GM12874 (cell line): ENCODE results near the gene IMMP2L.

Experiments used
- TF ChIP-seq, protein P1 (sequence below): IDR thresholded peaks from 2 replicates; pipeline ENCODE4 v1.5.1; 2011; ENCODE audit warnings: low read depth, mild to moderate bottlenecking, control low read depth, low read length, moderate library complexity; ENCODE audit not compliant: insufficient read depth

Gene IMMP2L

DNA sequence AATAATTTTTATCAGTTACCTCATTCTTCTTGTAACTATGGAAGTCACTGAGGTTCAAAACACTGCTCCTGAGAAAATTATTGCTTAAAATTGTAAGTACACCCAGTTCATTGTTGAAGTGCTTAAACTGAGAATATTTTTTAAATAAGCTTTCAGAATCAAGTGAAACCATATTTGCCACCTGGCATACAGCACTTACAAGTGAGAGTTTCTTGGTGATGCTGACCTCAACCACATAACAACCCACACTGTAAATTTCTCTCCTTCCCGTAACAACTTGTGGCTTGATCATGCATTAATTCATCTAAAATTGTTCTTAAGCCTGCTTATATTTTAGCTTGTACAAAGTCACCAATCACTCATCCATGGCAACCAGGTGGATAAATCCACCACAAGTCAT is 34.0 kb downstream of the IMMP2L start:
- TF ChIP-seq, protein P1, sequence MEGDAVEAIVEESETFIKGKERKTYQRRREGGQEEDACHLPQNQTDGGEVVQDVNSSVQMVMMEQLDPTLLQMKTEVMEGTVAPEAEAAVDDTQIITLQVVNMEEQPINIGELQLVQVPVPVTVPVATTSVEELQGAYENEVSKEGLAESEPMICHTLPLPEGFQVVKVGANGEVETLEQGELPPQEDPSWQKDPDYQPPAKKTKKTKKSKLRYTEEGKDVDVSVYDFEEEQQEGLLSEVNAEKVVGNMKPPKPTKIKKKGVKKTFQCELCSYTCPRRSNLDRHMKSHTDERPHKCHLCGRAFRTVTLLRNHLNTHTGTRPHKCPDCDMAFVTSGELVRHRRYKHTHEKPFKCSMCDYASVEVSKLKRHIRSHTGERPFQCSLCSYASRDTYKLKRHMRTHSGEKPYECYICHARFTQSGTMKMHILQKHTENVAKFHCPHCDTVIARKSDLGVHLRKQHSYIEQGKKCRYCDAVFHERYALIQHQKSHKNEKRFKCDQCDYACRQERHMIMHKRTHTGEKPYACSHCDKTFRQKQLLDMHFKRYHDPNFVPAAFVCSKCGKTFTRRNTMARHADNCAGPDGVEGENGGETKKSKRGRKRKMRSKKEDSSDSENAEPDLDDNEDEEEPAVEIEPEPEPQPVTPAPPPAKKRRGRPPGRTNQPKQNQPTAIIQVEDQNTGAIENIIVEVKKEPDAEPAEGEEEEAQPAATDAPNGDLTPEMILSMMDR, result no peak

DNA sequence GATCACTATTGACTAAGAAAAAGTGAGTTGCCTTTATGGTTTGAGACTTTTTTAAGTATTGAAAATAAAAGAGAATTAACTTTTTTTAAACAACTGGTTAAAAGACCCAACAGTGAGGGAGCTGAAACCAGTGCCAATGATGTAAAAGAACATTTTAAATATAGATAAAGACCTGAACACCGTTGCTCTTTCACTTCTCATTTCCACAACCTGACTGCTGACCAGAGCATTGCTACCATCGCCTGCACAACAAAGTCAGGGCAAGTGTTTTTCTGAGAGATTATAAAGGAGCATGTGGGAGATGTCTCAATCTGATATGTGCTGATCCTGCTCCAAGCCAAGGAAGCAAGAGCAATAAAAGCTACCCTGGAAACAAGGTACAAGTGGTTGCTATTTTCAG is 34.7 kb downstream of the IMMP2L start:
- TF ChIP-seq, protein P1, result no peak

DNA sequence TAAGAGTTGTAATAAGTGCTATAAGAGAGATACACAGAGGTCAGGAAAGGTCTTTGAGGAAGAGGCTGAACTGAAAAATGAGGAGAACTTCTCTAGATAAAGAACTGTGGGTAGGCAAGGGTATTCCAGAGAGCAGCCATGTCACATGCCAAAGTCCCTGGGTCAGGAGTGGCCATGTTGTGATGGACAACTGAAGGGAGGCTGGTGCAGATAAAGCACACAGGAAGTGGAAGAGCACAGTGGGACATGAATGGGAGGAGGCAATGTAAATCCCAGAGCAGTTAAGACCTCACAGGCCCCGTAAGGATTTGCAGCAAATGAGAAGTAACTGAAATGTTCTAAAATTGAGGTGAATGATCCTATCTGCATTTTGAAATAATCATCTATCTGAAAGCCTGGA is 37.2 kb downstream of the IMMP2L start:
- TF ChIP-seq, protein P1, result no peak

DNA sequence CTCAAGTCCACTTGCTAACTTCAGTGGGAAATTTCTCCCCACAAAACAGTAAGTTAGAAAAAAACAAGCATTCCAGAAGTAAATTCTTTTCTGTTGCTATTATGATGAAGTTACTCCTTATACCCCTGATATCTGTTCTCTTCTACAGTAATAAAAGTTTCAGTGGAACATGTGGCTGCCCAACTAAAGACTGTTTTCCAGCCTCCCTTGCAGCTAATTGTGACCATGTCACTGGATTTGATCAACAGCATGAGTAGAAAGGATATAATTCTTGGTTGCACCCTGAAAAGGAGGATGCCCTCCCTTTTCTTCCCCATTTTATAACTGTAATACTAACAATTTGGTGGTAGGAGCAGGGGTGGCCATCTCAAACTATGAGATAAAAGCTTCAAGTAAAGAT is 40.6 kb downstream of the IMMP2L start:
- TF ChIP-seq, protein P1, result no peak

DNA sequence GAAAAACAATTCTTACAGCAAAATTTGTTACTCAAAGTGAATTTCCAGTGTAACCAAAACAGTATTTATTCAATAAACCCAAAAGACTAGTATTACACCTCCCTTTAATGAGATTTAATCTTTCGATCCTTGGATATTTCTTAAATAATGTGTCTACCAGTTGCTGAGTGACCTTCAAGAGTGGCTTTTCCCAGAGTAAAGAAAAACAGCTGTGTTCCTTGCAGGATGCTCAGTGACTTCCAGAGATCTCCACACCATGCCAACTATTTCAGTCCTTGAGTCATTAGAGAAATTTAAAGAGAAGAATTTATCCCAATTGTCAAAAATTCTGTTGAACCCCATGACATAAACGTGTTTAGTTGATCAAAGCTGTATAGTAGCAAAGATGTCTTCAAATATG is 44.0 kb downstream of the IMMP2L start:
- TF ChIP-seq, protein P1, result no peak

DNA sequence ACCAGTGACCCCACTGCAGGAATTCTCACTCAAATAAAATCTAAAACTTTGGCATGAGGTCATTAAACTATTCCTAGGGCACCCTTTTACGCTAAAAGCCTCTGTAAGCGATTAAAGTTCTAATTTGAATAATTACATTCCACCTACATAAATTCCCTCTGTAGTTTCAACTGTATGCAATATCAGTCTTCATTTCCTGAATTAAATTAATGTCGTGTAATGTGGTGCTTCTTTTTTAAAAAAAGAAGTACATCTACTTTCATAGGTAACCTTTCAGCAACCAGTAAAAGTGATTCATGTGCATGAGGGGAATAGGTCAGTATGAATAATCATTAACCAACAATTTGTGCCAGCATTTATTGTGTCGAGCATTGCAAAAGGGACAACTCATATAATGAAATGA is 44.7 kb downstream of the IMMP2L start:
- TF ChIP-seq, protein P1, result no peak

DNA sequence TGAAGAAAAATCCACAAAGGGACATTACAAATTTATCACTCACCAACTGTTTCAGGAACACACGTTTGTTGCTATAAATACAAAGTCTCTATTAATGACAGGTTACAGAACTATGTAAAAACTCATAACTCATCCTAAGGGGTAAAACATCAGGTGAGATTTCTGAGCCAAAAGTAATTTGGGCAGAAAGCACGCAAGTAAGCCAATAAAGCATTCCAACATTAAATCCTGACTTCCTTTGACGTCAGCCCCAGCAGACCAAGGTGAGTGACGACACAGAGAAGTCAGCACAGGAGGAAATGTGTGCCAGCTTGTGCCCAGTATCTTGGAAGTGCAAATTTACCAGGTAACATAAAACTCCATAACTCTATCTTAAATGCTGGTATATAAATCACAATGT is 45.7 kb downstream of the IMMP2L start:
- TF ChIP-seq, protein P1, result no peak

DNA sequence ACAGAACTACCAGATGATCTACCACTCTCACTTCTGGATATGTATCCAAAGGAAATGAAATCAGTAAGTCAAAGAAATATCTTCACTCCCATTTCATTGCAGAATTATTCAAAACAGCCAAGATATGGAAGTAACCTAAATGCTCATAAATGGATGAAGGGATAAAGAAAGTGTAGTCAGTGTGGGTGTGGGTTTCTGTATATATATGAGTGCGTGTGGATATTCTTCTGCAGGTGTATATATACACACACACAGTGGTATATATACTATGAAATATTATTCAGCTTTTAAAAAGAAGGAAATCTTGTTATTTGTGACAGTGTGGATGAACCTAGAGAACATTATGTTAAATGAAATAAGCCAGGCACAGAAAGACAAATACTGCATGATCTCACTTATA is 48.7 kb downstream of the IMMP2L start:
- TF ChIP-seq, protein P1, result no peak
